ENCODE results near the gene SLC4A2.

DNA sequence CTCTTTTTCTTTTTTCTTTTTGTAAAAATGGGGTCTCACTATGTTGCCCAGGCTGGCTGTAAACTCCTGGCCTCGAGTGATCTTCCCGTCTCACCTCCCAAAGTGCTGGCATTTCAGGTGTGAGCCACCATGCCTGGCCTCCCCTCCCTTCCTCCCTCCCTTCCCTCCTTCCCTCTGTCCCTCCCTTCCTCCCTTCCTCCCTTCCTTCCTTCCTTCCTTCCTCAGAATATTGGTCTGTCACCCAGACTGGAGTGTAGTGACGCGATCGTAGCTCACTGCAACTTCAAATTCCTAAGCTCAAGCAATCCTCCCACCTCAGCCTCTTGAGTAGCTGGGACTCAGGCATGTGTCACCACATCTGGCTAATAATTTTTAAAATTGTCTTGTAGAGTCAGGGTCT lies 35.3 kb downstream of the SLC4A2 start:
- no peak for TF ChIP-seq POLR2A (IDR thresholded peaks at IDR 0.05)
- TF ChIP-seq, protein P1, sequence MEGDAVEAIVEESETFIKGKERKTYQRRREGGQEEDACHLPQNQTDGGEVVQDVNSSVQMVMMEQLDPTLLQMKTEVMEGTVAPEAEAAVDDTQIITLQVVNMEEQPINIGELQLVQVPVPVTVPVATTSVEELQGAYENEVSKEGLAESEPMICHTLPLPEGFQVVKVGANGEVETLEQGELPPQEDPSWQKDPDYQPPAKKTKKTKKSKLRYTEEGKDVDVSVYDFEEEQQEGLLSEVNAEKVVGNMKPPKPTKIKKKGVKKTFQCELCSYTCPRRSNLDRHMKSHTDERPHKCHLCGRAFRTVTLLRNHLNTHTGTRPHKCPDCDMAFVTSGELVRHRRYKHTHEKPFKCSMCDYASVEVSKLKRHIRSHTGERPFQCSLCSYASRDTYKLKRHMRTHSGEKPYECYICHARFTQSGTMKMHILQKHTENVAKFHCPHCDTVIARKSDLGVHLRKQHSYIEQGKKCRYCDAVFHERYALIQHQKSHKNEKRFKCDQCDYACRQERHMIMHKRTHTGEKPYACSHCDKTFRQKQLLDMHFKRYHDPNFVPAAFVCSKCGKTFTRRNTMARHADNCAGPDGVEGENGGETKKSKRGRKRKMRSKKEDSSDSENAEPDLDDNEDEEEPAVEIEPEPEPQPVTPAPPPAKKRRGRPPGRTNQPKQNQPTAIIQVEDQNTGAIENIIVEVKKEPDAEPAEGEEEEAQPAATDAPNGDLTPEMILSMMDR (IDR thresholded peaks at IDR 0.05) = no peak
